Neural cell (in vitro differentiated cells): ENCODE results near the gene ARHGEF10L. TPM values are rescaled to one million over a fixed set of nuclear protein-coding genes. Genes with fewer than 3 reads are reported as not detected.
"Not testable (repeated sequence)": the region's sequence is repeated elsewhere in the genome, so short reads cannot be mapped to it uniquely, and the experiment has no call there.

Experiments used
- H2AFZ ChIP-seq: fragments of 200-600, 300-800 bp; sonication (generic), shearing (Covaris generic); 2 replicates; pipeline ENCODE4 v1.6.0; 2014; ENCODE audit warnings: low read depth, mild to moderate bottlenecking, antibody characterized with exemption, low read length, moderate library complexity
- H3F3A ChIP-seq: fragments of 200-600 bp; shearing (Covaris generic); 2 replicates; pipeline ENCODE4 v1.6.1; 2016; ENCODE audit warnings: mild to moderate bottlenecking, moderate library complexity, mixed read lengths, antibody characterized with exemption, low read length; ENCODE audit not compliant: insufficient read depth, poor library complexity, severe bottlenecking
- H3K27ac ChIP-seq: fragments of 200-600, 300-800 bp; sonication (generic), shearing (Covaris generic); 2 replicates; pipeline ENCODE4 v1.5.1; 2014; ENCODE audit warnings: mild to moderate bottlenecking, low read length, moderate library complexity
- H3K27me3 ChIP-seq: fragments of 300-800, 200-600 bp; sonication (generic), shearing (Covaris generic); 2 replicates; pipeline ENCODE4 v1.6.0; 2014; ENCODE audit warnings: mild to moderate bottlenecking, low read depth, low read length, moderate library complexity; ENCODE audit not compliant: insufficient read depth
- H3K36me3 ChIP-seq: fragments of 300-800, 200-600 bp; sonication (generic), shearing (Covaris generic); 2 replicates; pipeline ENCODE4 v1.5.1; 2014; ENCODE audit warnings: mild to moderate bottlenecking, antibody characterized with exemption, low read length, moderate library complexity; ENCODE audit not compliant: insufficient read depth
- H3K4me2 ChIP-seq: fragments of 300-800, 200-600 bp; sonication (generic), shearing (Covaris generic); 2 replicates; pipeline ENCODE4 v1.6.0; 2014; ENCODE audit warnings: mild to moderate bottlenecking, low read length
- H3K4me3 ChIP-seq: fragments of 300-800, 200-600 bp; sonication (generic), shearing (Covaris generic); 2 replicates; pipeline ENCODE4 v1.5.1; 2014; ENCODE audit warnings: mild to moderate bottlenecking, low read length, moderate library complexity
- H3K79me2 ChIP-seq: fragments of 200-600 bp; shearing (Covaris generic); replicated peaks from 2 replicates; pipeline ENCODE4 v1.6.0; 2014; ENCODE audit warnings: mild to moderate bottlenecking, low read length, moderate library complexity; ENCODE audit not compliant: insufficient read depth
- H3K9ac ChIP-seq: fragments of 300-800, 200-600 bp; sonication (generic), shearing (Covaris generic); 2 replicates; pipeline ENCODE4 v1.6.1; 2016; ENCODE audit warnings: mild to moderate bottlenecking, low read length, mixed read lengths
- H3K9me2 ChIP-seq: fragments of 200-600 bp; shearing (Covaris generic); 2 replicates; pipeline ENCODE4 v1.6.1; 2016; ENCODE audit warnings: mild to moderate bottlenecking, low read length, mixed read lengths; ENCODE audit not compliant: insufficient read depth
- H3K9me3 ChIP-seq: fragments of 200-600, 300-800 bp; sonication (generic), shearing (Covaris generic); 2 replicates; pipeline ENCODE4 v1.6.1; 2016; ENCODE audit warnings: mild to moderate bottlenecking, mixed run types, low read length, moderate library complexity, mixed read lengths
- H4K20me1 ChIP-seq: fragments of 200-600 bp; shearing (Covaris generic); 2 replicates; pipeline ENCODE4 v1.6.1; 2016; ENCODE audit warnings: mild to moderate bottlenecking, mixed run types; ENCODE audit not compliant: insufficient read depth
- EP300 ChIP-seq: fragments of 450-650 bp; conservative IDR thresholded peaks from 2 replicates; pipeline ENCODE4 v1.6.1; 2014; ENCODE audit warnings: antibody characterized with exemption, mild to moderate bottlenecking, moderate library complexity; ENCODE audit not compliant: poor library complexity, severe bottlenecking
- EZH2 ChIP-seq: fragments of 200-600, 300-800 bp; shearing (Covaris generic), sonication (generic); IDR thresholded peaks from 2 replicates; pipeline ENCODE4 v1.6.1; 2014; ENCODE audit warnings: antibody characterized with exemption, low read length, borderline replicate concordance, mild to moderate bottlenecking; ENCODE audit not compliant: insufficient read depth, poor library complexity, severe bottlenecking
- MXI1 ChIP-seq: fragments of 450-650 bp; conservative IDR thresholded peaks from 2 replicates; pipeline ENCODE4 v1.6.1; 2014; ENCODE audit warnings: antibody characterized with exemption, mild to moderate bottlenecking; ENCODE audit not compliant: poor library complexity, severe bottlenecking
- POLR2AphosphoS5 ChIP-seq: IDR thresholded peaks from 2 replicates; pipeline ENCODE4 v1.6.1; 2012
- RAD21 ChIP-seq: fragments of 450-650 bp; conservative IDR thresholded peaks from 2 replicates; pipeline ENCODE4 v1.6.1; 2014; ENCODE audit warnings: antibody characterized with exemption, mild to moderate bottlenecking, moderate library complexity
- SMC3 ChIP-seq: fragments of 450-650 bp; conservative IDR thresholded peaks from 2 replicates; pipeline ENCODE4 v1.6.1; 2014; ENCODE audit warnings: antibody characterized with exemption, mild to moderate bottlenecking, moderate library complexity; ENCODE audit not compliant: poor library complexity
- TAF1 ChIP-seq: IDR thresholded peaks from 2 replicates; pipeline ENCODE4 v1.6.1; 2012; ENCODE audit warnings: low read depth
- polyA plus RNA-seq: library from polyadenylated mRNA; depleted of rRNA; stranded (reverse); fragments of >200 nt; gene quantifications from 2 replicates; pipeline ENCODE4 v1.2.3, GENCODE V29; 2014
- TF ChIP-seq, protein P1 (sequence below): IDR thresholded peaks from 2 replicates; pipeline ENCODE4 v1.6.1; 2012; ENCODE audit warnings: borderline replicate concordance
- TF ChIP-seq, protein P2 (sequence below): fragments of 450-650 bp; IDR thresholded peaks from 2 replicates; pipeline ENCODE4 v1.5.1; 2014; ENCODE audit warnings: antibody characterized with exemption, mild to moderate bottlenecking, moderate library complexity; ENCODE audit not compliant: poor library complexity, severe bottlenecking

The ARHGEF10L gene
- polyA plus RNA-seq, 1 donor from 2014 or later: 123 TPM

DNA sequence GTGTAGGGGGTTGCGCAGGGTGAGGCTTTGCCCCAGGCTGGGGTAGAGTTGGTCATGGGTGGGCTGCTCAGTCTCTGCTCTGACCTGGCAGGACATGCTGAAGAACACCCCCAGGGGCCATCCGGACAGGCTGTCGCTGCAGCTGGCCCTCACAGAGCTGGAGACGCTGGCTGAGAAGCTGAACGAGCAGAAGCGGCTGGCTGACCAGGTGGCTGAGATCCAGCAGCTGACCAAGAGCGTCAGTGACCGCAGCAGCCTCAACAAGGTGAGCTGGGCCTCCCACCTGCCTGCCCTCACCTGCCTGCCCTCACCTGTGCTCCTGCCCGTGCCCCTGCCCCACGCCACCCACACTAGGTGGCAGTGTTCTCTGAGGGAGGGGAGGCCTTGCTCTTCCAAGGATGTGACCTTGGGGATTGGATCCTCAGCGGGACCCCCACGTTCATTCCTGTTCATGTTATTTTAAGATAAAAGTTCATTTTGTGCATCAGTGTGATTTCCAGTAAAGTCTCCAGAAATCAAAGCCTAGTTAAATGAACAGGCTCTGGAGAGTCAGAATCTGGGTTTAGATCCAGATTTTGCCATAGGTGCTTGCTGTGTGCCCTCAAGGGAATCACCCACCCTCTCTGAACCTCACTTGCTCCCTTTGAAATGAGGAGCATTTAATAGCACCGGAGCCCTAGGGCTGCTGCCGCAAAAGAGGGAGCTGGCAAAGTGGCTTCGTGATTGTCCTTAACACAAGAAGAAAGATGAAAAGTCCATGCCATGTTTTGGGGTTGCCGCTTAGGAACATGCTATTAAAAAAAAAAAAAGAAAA lies 87.9 kb downstream of the ARHGEF10L start:
- Histone ChIP-seq H3K4me3 (no peak overlapping the region), H4K20me1 (no peaks in the 10 kb centered on the region), H3K9me3 (no peaks in the 10 kb centered on the region), H3K4me2 (no peak overlapping the region), H3K36me3 (no peaks in the 10 kb centered on the region), H2AFZ (no peak overlapping the region), H3K9ac (no peak overlapping the region), H3K9me2 (no peaks in the 10 kb centered on the region), H3K27ac (no peak overlapping the region), H3K79me2 (no peaks in the 10 kb centered on the region), H3K27me3 (no peaks in the 10 kb centered on the region), H3F3A (no peaks in the 10 kb centered on the region)
- TF ChIP-seq EZH2 (no peak), POLR2AphosphoS5 (no peak), RAD21 (no peak), EP300 (no peak), TAF1 (no peak), SMC3 (no peak), MXI1 (no peak)
- TF ChIP-seq, protein P1, sequence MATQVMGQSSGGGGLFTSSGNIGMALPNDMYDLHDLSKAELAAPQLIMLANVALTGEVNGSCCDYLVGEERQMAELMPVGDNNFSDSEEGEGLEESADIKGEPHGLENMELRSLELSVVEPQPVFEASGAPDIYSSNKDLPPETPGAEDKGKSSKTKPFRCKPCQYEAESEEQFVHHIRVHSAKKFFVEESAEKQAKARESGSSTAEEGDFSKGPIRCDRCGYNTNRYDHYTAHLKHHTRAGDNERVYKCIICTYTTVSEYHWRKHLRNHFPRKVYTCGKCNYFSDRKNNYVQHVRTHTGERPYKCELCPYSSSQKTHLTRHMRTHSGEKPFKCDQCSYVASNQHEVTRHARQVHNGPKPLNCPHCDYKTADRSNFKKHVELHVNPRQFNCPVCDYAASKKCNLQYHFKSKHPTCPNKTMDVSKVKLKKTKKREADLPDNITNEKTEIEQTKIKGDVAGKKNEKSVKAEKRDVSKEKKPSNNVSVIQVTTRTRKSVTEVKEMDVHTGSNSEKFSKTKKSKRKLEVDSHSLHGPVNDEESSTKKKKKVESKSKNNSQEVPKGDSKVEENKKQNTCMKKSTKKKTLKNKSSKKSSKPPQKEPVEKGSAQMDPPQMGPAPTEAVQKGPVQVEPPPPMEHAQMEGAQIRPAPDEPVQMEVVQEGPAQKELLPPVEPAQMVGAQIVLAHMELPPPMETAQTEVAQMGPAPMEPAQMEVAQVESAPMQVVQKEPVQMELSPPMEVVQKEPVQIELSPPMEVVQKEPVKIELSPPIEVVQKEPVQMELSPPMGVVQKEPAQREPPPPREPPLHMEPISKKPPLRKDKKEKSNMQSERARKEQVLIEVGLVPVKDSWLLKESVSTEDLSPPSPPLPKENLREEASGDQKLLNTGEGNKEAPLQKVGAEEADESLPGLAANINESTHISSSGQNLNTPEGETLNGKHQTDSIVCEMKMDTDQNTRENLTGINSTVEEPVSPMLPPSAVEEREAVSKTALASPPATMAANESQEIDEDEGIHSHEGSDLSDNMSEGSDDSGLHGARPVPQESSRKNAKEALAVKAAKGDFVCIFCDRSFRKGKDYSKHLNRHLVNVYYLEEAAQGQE: no peak
- TF ChIP-seq, protein P2, sequence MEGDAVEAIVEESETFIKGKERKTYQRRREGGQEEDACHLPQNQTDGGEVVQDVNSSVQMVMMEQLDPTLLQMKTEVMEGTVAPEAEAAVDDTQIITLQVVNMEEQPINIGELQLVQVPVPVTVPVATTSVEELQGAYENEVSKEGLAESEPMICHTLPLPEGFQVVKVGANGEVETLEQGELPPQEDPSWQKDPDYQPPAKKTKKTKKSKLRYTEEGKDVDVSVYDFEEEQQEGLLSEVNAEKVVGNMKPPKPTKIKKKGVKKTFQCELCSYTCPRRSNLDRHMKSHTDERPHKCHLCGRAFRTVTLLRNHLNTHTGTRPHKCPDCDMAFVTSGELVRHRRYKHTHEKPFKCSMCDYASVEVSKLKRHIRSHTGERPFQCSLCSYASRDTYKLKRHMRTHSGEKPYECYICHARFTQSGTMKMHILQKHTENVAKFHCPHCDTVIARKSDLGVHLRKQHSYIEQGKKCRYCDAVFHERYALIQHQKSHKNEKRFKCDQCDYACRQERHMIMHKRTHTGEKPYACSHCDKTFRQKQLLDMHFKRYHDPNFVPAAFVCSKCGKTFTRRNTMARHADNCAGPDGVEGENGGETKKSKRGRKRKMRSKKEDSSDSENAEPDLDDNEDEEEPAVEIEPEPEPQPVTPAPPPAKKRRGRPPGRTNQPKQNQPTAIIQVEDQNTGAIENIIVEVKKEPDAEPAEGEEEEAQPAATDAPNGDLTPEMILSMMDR: no peak

DNA sequence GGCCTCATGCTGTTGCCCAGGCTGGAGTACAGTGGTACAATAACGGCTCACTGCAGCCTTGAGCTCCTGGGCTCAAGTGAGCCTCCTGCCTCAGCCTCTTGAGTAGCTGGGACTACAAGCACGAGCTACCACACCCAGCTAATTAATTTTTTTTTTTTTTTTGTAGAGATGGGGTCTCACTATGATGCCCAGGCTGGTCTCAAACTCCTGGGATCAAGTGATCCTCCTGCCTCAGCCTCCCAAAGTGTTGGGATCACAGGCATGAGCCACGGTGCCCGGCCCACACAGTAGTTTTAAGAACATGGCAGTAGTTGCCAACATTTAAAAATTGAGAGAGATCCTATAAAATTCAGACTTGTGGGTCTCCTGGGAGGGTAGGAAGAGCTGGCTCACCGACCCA lies 89.5 kb downstream of the ARHGEF10L start:
- H3K36me3 ChIP-seq, H3K9me3 ChIP-seq, H3K27me3 ChIP-seq, H3K9me2 ChIP-seq, H3K79me2 ChIP-seq, H3F3A ChIP-seq, H3K27ac ChIP-seq, H3K4me2 ChIP-seq, H2AFZ ChIP-seq, H3K4me3 ChIP-seq, H3K9ac ChIP-seq, H4K20me1 ChIP-seq: not testable (repeated sequence)
